GM18867 (cell line): Measurements from ENCODE around the gene TMEM263.

ENCODE experiments used
- ATAC-seq: cut with Tn5 transposase; IDR thresholded peaks from one replicate; pipeline ENCODE4 v1.9.1; 2021; ENCODE audit warnings: mild to moderate bottlenecking, moderate library complexity; ENCODE audit not compliant: unreplicated experiment

TMEM263 gene

GRCh38 chr12:106945261-106945851 is 10.4 kb upstream of the TMEM263 start:
- ATAC-seq = no peak

DNA sequence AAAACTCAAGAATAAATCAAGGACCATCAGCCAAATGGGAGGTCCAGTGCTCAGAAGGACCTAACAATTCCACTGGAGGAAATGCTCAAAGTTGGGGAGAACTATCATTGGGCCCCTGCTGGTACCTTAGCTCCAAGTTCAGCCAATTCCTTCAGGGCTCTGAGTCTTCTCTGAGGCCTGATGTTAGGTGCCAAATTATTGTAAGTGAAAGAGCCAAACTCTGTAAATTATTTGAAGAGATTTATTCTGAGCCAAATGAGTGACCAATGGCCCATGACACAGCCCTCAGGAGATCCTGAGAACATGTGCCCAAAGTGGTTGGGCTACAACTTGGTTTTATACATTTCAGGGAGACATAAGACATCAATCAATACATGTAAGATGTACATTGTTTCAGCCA is 8.2 kb upstream of the TMEM263 start:
- no peak for ATAC-seq

GRCh38 chr12:106950591-106950990 is 5.1 kb upstream of the TMEM263 start:
- ATAC-seq = no peak

- no peak for ATAC-seq
These were observed 2.1 kb upstream of the TMEM263 start for GRCh38 chr12:106953352-106954250.

DNA sequence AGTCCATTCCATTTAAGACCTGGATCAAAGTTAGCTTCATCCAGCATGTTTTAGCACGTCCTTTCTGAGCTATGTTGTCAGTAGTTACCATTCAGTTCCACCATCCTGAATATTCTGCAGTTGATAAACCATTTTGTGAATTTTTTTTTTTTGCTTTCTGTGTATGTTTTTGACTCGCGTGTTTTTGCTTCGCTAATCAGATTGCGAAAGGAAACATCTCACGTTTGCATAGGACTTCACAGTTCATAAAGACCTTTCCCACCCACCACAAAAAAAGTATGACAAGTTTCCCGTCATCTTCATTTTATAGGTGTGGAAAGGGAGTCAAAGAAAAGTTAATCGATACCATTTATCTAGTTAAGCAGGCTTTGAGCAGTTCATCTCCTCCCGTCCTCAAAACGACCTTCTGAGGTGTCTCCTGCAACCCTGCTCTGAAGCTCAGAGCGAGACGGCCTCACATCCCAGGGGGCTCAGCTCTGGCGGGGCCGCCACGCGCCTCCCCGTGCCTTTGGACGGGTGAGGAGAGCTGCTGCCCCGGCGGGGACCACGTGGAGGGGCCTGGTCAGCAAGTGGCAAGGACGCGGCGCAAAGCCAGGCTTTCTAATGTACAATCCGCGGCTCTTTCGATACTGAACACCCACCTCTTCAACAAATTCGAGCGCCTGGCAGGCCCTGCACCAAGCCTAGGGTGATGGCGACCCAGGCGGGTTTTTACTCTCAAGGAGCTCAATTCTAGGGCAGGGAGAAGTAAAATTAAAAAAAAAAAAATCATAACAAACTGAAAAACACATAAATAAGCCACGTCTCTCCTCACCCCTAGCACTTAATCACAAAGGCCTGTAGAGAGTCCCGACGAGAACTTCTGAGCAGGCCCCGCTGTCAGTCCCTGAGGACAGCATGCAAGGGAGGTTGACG is 988 bp upstream of the TMEM263 start:
- no peak for ATAC-seq

GRCh38 chr12:106956048-106956578 is 406 bp downstream of the TMEM263 start:
- ATAC-seq = peak; percentile 33

- no peak for ATAC-seq
These were observed 1.9 kb downstream of the TMEM263 start for GRCh38 chr12:106957583-106957982.

DNA sequence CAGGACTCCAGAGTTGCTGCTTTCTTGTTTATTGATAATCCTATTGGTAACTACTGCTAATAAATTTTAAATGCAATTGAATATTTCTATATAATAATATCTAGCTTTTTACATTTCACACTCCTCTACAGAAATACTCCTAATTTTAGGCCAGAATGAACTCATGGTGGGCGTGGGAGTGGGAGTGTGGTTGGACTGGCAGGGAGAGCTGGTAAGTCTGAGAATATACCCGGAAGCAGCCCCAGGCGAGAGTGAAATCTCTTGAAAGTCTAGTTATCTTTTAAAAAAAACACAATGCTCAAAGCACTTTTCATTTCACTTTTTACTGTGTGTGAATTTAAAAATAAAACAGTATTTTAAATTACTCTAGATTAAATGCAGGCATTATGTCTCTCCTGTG is 4.7 kb downstream of the TMEM263 start:
- ATAC-seq = no peak

DNA sequence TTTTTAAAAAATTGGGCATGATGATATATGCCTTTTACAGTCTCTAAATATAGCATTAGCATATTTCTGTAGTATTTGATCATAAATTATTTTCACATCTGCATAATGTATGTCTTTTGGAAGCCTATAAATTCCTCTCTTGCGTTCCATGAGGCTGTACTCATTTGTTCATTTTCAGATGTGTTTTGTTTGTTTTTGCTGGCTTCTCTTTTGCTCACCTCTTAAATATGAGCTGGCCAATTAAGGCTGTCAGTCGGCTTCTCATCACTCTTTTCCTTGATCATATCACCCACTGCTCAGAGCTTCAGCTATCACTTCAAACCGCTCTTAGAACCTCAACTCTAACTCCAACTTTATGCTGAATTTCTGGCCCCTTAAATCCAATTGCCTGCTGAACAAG is 6.6 kb downstream of the TMEM263 start:
- ATAC-seq = no peak

DNA sequence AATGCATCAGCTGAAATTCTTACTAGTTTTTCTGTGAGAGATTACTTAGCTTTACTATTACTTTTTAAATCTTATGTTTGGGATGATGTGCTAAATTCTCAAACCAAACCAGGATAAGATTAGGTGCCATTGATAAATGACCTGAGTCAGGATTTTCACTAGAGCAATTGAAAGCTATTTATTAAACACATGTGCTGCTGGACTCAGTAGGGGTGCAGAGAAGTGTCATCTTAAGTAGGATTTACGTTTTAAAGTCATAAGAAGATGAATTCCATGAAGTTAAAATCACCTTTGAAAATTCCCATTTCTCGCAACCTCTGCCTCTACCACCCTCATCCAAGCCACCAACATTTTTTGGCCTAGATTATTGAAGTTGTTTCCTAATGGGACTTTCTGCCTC is 8.8 kb downstream of the TMEM263 start:
- ATAC-seq = no peak

DNA sequence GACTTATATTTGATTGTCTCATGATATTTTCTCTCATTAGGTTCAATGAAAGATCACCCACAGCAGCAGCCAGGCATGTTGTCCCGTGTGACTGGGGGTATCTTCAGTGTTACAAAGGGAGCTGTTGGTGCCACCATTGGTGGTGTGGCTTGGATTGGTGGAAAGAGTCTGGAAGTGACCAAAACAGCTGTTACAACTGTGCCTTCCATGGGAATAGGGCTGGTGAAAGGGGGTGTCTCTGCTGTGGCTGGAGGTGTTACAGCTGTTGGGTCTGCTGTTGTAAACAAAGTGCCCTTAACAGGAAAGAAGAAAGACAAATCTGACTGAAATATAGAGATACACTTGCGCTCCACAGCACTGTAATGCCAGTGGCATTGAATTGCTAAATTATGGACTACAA is 15.4 kb downstream of the TMEM263 start:
- no peak for ATAC-seq

GRCh38 chr12:106973545-106973944 is 17.8 kb downstream of the TMEM263 start:
- no peak for ATAC-seq

DNA sequence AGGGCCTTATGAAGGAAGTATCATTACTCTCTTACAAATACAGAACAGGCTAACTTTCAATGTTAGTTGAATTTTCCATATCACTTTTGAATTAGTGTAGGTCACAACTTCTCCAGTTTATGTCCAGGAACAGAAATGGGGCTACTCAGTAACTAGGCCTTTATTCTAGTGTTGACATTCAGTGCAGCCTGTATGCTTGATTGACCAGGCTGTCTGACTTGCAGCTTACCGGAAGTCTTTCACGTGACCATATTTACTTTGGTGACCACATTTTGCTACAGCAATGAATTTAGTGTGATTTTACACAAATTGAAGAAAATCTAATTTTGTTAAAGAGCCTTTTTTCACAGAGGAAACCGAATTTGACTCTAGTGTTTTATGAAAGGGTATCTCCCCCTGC is 18.8 kb downstream of the TMEM263 start:
- ATAC-seq = peak; percentile 79

DNA sequence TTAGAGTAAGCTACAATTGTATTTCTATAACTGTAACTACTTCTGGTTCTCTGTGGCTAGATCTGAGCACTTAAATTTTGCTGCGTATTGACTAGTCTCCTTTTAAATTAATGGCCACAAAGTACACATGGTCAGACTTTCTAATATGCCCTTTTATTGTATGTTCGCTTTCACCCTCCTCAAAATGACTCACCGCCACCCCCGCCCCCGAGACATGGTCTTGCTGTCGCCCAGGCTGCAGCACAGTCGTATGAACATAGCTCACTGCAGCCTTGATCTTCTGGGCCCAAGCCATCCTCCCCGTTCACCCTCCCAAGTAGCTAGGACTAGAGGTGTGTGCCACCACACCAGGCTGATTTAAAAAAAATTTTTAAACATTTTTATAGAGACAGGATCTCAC is 19.4 kb downstream of the TMEM263 start:
- ATAC-seq = no peak

GRCh38 chr12:106975993-106976658 is 20.4 kb downstream of the TMEM263 start:
- no peak for ATAC-seq

DNA sequence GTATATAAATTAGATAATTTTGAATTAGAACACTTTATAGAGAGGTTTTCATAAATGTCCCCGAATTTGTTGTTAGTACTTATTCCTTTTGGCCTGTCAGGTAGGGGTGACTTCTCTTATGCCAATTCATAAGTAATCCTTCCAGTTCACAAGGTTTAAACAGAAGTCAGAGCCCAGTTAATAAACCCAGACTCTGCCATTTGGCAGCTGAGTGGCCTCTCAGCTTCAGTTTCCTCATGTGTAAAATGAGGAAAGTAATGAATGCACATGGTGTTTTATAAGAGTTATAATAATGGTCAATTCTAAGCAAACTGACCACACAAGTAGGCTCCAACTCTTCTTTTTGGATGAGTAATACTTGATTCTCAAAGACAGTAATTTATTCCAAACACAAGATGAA is 21.0 kb downstream of the TMEM263 start:
- ATAC-seq = no peak

DNA sequence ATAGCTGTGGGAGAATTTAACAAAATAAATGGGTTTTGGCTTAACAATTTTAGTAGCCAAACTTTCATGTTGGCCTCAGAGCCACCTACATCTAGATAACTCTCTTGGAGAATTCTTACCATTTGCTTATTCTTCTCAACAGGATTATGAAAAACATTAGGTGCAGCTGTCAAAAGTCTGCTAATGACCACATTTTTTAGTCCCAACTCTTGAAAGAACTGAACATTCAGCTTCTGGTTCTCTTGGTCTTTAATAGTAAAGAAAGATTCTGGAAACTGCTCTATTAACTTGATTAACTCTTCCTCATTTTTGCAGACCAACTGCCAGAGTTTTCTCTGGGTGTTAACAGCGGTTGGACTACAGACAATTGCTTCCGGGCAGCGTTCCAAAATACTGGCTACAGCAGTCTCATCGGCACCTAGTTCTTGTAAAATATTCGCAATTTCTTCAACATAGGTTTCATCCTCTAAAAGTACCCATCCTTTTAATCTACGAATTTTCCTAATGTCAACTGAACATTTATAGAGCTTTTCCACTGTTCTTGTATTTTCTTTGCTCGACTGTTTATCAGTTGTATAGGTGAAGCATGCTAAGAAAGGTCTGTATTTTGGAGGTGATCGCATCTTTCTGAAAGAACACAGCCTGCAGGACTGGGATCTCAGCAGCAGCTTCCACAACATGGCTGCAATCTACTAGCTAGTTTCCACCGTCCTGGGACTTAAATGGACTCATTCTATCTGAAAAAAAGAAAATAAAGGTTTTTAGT is 22.5 kb downstream of the TMEM263 start:
- ATAC-seq = no peak

- no peak for ATAC-seq
These were observed 25.2 kb downstream of the TMEM263 start for GRCh38 chr12:106980944-106981343.

DNA sequence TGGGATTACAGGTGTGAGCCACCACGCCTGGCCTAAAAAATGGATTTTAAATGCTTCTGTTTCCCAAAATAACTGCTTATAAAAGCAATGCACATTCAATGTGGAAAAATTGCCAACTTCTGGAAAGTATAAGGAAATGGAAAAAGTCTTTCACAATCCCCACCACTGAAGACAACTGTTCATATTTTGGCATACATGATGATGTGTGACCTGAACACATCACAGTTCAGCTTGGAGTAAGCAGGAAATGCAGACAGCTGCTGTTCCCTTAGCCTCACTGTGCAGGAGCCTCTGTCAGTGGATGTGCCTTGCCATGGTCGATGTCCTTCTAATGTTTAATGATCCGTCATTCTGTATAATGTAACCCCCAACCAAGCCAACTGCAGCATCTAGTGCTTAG is 26.1 kb downstream of the TMEM263 start:
- no peak for ATAC-seq

DNA sequence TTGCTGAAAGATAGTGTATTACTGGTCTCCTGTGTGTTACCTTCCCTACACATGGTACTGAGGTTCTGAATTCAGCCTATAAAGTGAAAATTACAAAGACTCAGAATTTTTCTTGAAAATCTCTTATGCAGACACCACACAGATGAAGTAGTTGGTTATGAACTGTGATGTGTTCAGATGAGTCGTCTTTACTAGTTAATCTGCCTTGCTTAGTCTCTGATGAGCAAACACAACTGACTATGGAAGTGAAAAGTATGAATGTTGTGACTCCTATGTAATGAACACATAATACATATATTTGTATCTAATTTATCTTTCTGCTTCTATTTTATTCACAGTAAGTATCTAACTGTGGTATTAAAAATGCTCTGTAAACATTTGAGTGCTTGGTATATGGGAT is 26.5 kb downstream of the TMEM263 start:
- no peak for ATAC-seq
